ENCODE measurements around the gene STUB1.

GRCh38 chr16:645852-646678 lies 34.1 kb upstream of the STUB1 start:
- TF ChIP-seq SP4 (IDR thresholded peaks at IDR 0.05; ENCODE audit: low read length) (no peak), EZH2 (IDR thresholded peaks at IDR 0.05; ENCODE audit: low read depth, low read length, severe bottlenecking) (no peak), RAD21 (IDR thresholded peaks at IDR 0.05 in 1 of 2, conservative IDR thresholded peaks at IDR 0.05 in 1 of 2; ENCODE audit: low read depth in 2 of 2, low read length in 2 of 2) (no peak), MAFK (IDR thresholded peaks at IDR 0.05; ENCODE audit: low read depth, low read length) (no peak), CREB1 (IDR thresholded peaks at IDR 0.05) (no peak), TEAD4 (IDR thresholded peaks at IDR 0.05; ENCODE audit: low read depth, low read length) (no peak), KDM1A (IDR thresholded peaks at IDR 0.05; ENCODE audit: borderline replicate concordance, low read length) (no peak), YY1 (IDR thresholded peaks at IDR 0.05; ENCODE audit: low read depth, low read length) (no peak), BRCA1 (IDR thresholded peaks at IDR 0.05; ENCODE audit: low read depth, low read length) (no peak), TBP (IDR thresholded peaks at IDR 0.05; ENCODE audit: low read depth, low read length) (no peak)
- TF ChIP-seq, protein P1, sequence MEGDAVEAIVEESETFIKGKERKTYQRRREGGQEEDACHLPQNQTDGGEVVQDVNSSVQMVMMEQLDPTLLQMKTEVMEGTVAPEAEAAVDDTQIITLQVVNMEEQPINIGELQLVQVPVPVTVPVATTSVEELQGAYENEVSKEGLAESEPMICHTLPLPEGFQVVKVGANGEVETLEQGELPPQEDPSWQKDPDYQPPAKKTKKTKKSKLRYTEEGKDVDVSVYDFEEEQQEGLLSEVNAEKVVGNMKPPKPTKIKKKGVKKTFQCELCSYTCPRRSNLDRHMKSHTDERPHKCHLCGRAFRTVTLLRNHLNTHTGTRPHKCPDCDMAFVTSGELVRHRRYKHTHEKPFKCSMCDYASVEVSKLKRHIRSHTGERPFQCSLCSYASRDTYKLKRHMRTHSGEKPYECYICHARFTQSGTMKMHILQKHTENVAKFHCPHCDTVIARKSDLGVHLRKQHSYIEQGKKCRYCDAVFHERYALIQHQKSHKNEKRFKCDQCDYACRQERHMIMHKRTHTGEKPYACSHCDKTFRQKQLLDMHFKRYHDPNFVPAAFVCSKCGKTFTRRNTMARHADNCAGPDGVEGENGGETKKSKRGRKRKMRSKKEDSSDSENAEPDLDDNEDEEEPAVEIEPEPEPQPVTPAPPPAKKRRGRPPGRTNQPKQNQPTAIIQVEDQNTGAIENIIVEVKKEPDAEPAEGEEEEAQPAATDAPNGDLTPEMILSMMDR (IDR thresholded peaks at IDR 0.05; ENCODE audit: control extremely low read depth in 1 of 3, insufficient read depth in 1 of 3, low read depth in 1 of 3, low read length in 3 of 3), result no peak
